ENCODE results near the gene MBOAT2. TPM values are rescaled to one million over a fixed set of nuclear protein-coding genes. Genes with fewer than 3 reads are reported as not detected.

The MBOAT2 gene
- total RNA-seq, 6 donors from 2014 or later, result 18.8 to 39.2 (median 24.1) TPM

- H3K9me3 ChIP-seq, result no peaks in the 10 kb centered on the region
- WGBS, 2 donors, result 61 to 64% methylated on average over 4 of the region's 4 CpGs
- no peaks in the 10 kb centered on the region for H3K27me3 ChIP-seq
- H3K36me3 ChIP-seq, result no peaks in the 10 kb centered on the region
- H3K27ac ChIP-seq, result no peak overlapping the region
- no peaks in the 10 kb centered on the region for H3K4me1 ChIP-seq
- DNase-seq, result no peak
- H3K4me3 ChIP-seq, result no peak overlapping the region
- peak in 1 of 2 donors; percentile 73 for ATAC-seq (ENCODE audit: low FRiP score in 2 of 2)
- TF ChIP-seq POLR2A (IDR thresholded peaks at IDR 0.05), result no peak
- no peak for TF ChIP-seq POLR2AphosphoS5 (IDR thresholded peaks at IDR 0.05)
- no peak for TF ChIP-seq EP300 (IDR thresholded peaks at IDR 0.05)
- no peak for TF ChIP-seq CTCF (IDR thresholded peaks at IDR 0.05)
Measured at GRCh38 chr2:8849327-8849726, 154.2 kb downstream of the MBOAT2 start.

GRCh38 chr2:8848328-8849100, 155.0 kb downstream of the MBOAT2 start:
- TF ChIP-seq POLR2A (IDR thresholded peaks at IDR 0.05) (no peak), POLR2AphosphoS5 (IDR thresholded peaks at IDR 0.05) (no peak), CTCF (IDR thresholded peaks at IDR 0.05) (no peak), EP300 (IDR thresholded peaks at IDR 0.05) (no peak)
- 72 to 74% methylated on average over 7 of the region's 7 CpGs for WGBS, 2 donors
- ATAC-seq (ENCODE audit: low FRiP score in 2 of 2) (no peak), DNase-seq (no peak)
- Histone ChIP-seq H3K36me3 (no peaks in the 10 kb centered on the region), H3K27me3 (no peaks in the 10 kb centered on the region), H3K4me3 (no peak overlapping the region), H3K4me1 (no peaks in the 10 kb centered on the region), H3K27ac (no peak overlapping the region), H3K9me3 (no peaks in the 10 kb centered on the region)

- no peaks in the 10 kb centered on the region for H3K9me3 ChIP-seq
- no peaks in the 10 kb centered on the region for H3K4me1 ChIP-seq
- no peak overlapping the region for H3K4me3 ChIP-seq
- H3K27ac ChIP-seq, result no peak overlapping the region
- TF ChIP-seq EP300 (IDR thresholded peaks at IDR 0.05) (no peak), POLR2AphosphoS5 (IDR thresholded peaks at IDR 0.05) (no peak), POLR2A (IDR thresholded peaks at IDR 0.05) (no peak), CTCF (IDR thresholded peaks at IDR 0.05) (no peak)
- no peaks in the 10 kb centered on the region for H3K27me3 ChIP-seq
- ATAC-seq (ENCODE audit: low FRiP score in 2 of 2) (no peak), DNase-seq (no peak)
- 79 to 87% methylated on average over 6 of the region's 6 CpGs for WGBS, 2 donors
- no peaks in the 10 kb centered on the region for H3K36me3 ChIP-seq
Measured at GRCh38 chr2:8847400-8847799, 156.1 kb downstream of the MBOAT2 start.

- Histone ChIP-seq H3K4me1 (peaks cover 3 to 5% (median 4%) of the 10 kb centered on the region in 4 donors), H3K27me3 (no peaks in the 10 kb centered on the region), H3K4me3 (no peak overlapping the region), H3K27ac (no peak overlapping the region), H3K9me3 (no peaks in the 10 kb centered on the region), H3K36me3 (no peaks in the 10 kb centered on the region)
- DNase-seq, result no peak
- TF ChIP-seq POLR2A (IDR thresholded peaks at IDR 0.05) (no peak), CTCF (IDR thresholded peaks at IDR 0.05) (no peak), POLR2AphosphoS5 (IDR thresholded peaks at IDR 0.05) (no peak), EP300 (IDR thresholded peaks at IDR 0.05) (no peak)
- 68 to 76% methylated on average over 4 of the region's 4 CpGs for WGBS, 2 donors
- ATAC-seq (ENCODE audit: low FRiP score in 2 of 2), result no peak
Measured at GRCh38 chr2:8841932-8842331, 161.6 kb downstream of the MBOAT2 start.
